Prostate gland (tissue), 2 donors: ENCODE results near the gene ANKRD27.

Experiments used
- CTCF ChIP-seq, 4 experiments: fragments of 200-600 bp in 2 of 4; fragments of 450-650 bp in 2 of 4; sonication (generic) in 2 of 4; IDR thresholded peaks; 1 replicate in 3 of 4; 2 replicates in 1 of 4; pipeline ENCODE4 v1.5.1; 2016 to 2019; ENCODE audit warnings: antibody characterized with exemption in 4 of 4, mild to moderate bottlenecking in 2 of 4, moderate library complexity in 2 of 4
- POLR2AphosphoS5 ChIP-seq: sonication (generic); formaldehyde crosslinking; IDR thresholded peaks from one replicate; pipeline ENCODE4 v1.6.1; 2017; ENCODE audit warnings: antibody characterized with exemption

- TF ChIP-seq POLR2AphosphoS5: no peak
- TF ChIP-seq CTCF (IDR thresholded peaks at IDR 0.05): no peak
Observed at GRCh38 chr19:32649751-32650150, 25.2 kb downstream of the ANKRD27 start.
